GM12878 (cell line): Measurements from ENCODE around the gene SOX6. TPM values are rescaled to one million over a fixed set of nuclear protein-coding genes. Genes with fewer than 3 reads are reported as not detected.

Experiments used
- ATAC-seq: fragments of 200-7000 bp; cut with Tn5 transposase; 3 replicates; pipeline ENCODE4 v1.9.1; 2020; ENCODE audit warnings: mild to moderate bottlenecking, moderate library complexity
- BruUV-seq: library from RNA; stranded (reverse); fragments of 400-500 nt; replicated peaks from 2 replicates; lab custom pipeline; 2021; lab: Mats Ljungman, UMichigan
- CTCF ChIA-PET: fragments of 300-600 bp; sonication (Branson Sonifier 250); formaldehyde crosslinking; extraction: SDS; loops from one replicate; lab custom pipeline; 2021; ENCODE audit warnings: inconsistent platforms; lab: Yijun Ruan, JAX
- POLR2A ChIA-PET: fragments of 350-600 bp; formaldehyde crosslinking; extraction: SDS; loops from one replicate; lab custom pipeline; 2021; ENCODE audit warnings: inconsistent platforms; lab: Charles Lee
- RAD21 ChIA-PET: fragments of 300-600 bp; sonication (Branson Sonifier 250); formaldehyde crosslinking; loops from one replicate; lab custom pipeline; 2023; ENCODE audit warnings: antibody characterized with exemption; ENCODE audit not compliant: unreplicated experiment; lab: Charles Lee
- SMC1A ChIA-PET: fragments of 300-600 bp; sonication (Branson Sonifier 250); formaldehyde crosslinking; loops from one replicate; lab custom pipeline; 2023; ENCODE audit not compliant: unreplicated experiment, uncharacterized antibody; lab: Charles Lee
- DNase-seq: peaks from one replicate; pipeline ENCODE4 v3.0.0-alpha.2; 2011; ENCODE audit warnings: low read depth, low spot score
- FAIRE-seq: peaks from 3 replicates; lab custom pipeline; 2011; peaks lifted over from hg19 to GRCh38; lab: Jason Lieb, UNC
- H2AFZ ChIP-seq: 2 replicates; pipeline ENCODE4 v1.6.0; 2011; ENCODE audit warnings: low read depth, low read length, control low read depth; ENCODE audit not compliant: control insufficient read depth
- H3K27ac ChIP-seq: 2 replicates; pipeline ENCODE4 v1.5.1; 2011; ENCODE audit warnings: control low read depth; ENCODE audit not compliant: control insufficient read depth, insufficient read depth
- H3K27me3 ChIP-seq, 2 experiments: replicated peaks in 1 of 2; 2 replicates each; pipeline versions ENCODE4 v1.6.0 to v1.6.1; 2011; ENCODE audit warnings: low read length in 1 of 2; ENCODE audit not compliant: control insufficient read depth in 2 of 2, insufficient read depth in 2 of 2
- H3K36me3 ChIP-seq, 2 experiments: 2 replicates each; pipeline ENCODE4 v1.5.1; 2011; ENCODE audit warnings: low read length in 1 of 2; ENCODE audit not compliant: control insufficient read depth in 2 of 2, insufficient read depth in 2 of 2
- H3K4me1 ChIP-seq: 2 replicates; pipeline ENCODE4 v1.6.1; 2011; ENCODE audit warnings: mild to moderate bottlenecking, low read length, moderate library complexity, mixed read lengths; ENCODE audit not compliant: control insufficient read depth, insufficient read depth
- H3K4me2 ChIP-seq: 2 replicates; pipeline ENCODE4 v1.6.0; 2011; ENCODE audit warnings: control low read depth; ENCODE audit not compliant: control insufficient read depth, insufficient read depth
- H3K4me3 ChIP-seq: fragments of 200-600 bp; sonication (generic); 2 replicates; pipeline ENCODE4 v1.5.1; 2016
- H3K79me2 ChIP-seq: 2 replicates; pipeline ENCODE4 v1.6.0; 2011; ENCODE audit warnings: low read length; ENCODE audit not compliant: control insufficient read depth, insufficient read depth
- H3K9ac ChIP-seq: 2 replicates; pipeline ENCODE4 v1.8.0; 2011; ENCODE audit warnings: low read length, control low read depth, mixed read lengths; ENCODE audit not compliant: control insufficient read depth, insufficient read depth
- H3K9me3 ChIP-seq: replicated peaks from 3 replicates; pipeline ENCODE4 v1.5.1; 2011; ENCODE audit warnings: mild to moderate bottlenecking, low read length; ENCODE audit not compliant: control insufficient read depth, insufficient read depth
- H4K20me1 ChIP-seq: 2 replicates; pipeline ENCODE4 v1.6.0; 2011; ENCODE audit not compliant: control insufficient read depth, insufficient read depth
- BCLAF1 ChIP-seq: fragments of 450-650 bp; IDR thresholded peaks from 2 replicates; pipeline ENCODE4 v1.6.1; 2017; ENCODE audit warnings: antibody characterized with exemption, mild to moderate bottlenecking, moderate library complexity
- CBFB ChIP-seq: IDR thresholded peaks from 2 replicates; pipeline ENCODE4 v1.6.1; 2016; ENCODE audit warnings: antibody characterized with exemption, low read depth
- CHD4 ChIP-seq: fragments of 200-600 bp; sonication (generic); IDR thresholded peaks from 2 replicates; pipeline ENCODE4 v1.6.1; 2016; ENCODE audit warnings: mild to moderate bottlenecking
- NR2F1 ChIP-seq: fragments of 450-650 bp; conservative IDR thresholded peaks from 2 replicates; pipeline ENCODE4 v1.6.1; 2017; ENCODE audit warnings: mild to moderate bottlenecking
- POLR2AphosphoS2 ChIP-seq: IDR thresholded peaks from 2 replicates; pipeline ENCODE4 v1.6.1; 2011; ENCODE audit warnings: low read depth, mild to moderate bottlenecking, low read length, improper control_type of control experiment, moderate library complexity
- TCF3 ChIP-seq: IDR thresholded peaks from 2 replicates; pipeline ENCODE4 v1.6.1; 2012; ENCODE audit warnings: low read depth, mild to moderate bottlenecking, low read length, borderline replicate concordance; ENCODE audit not compliant: insufficient read depth
- WGBS: methylation state at CpG from one replicate; pipeline ENCODE4 v1.1.6; 2016; ENCODE audit warnings: low lambda C conversion rate; ENCODE audit not compliant: insufficient replicate concordance, insufficient coverage; ENCODE audit errors: missing lambda C conversion rate; 5-methylcytosine and 5-hydroxymethylcytosine counted together
- in situ Hi-C: fragments of 300-500 bp; cut with MboI; formaldehyde crosslinking; loops from 9 replicates; pipeline ENCODE4 v1.14.3; 2018; ENCODE audit warnings: mixed read lengths
- intact Hi-C: fragments of 100-400 bp; cut with micrococcal nuclease; formaldehyde crosslinking; loops from one replicate; pipeline ENCODE4 v1.14.2; 2022; ENCODE audit not compliant: unreplicated experiment
- polyA plus RNA-seq, 11 experiments: library from polyadenylated mRNA; depleted of rRNA in 4 of 11; unstranded in 6 of 11; stranded (reverse) in 5 of 11; fragments of >200 nt; fragmentation: Nextera tagmentation in 4 of 11; fragmentation: Illumina TruSeq in 1 of 11; extraction: Ambion mirVana in 4 of 11; extraction: Trizol in 1 of 11; gene quantifications; 1 replicate in 1 of 11; 2 replicates in 10 of 11; pipeline versions ENCODE4 v1.2.1 to v1.2.3, GENCODE V29; 2011 to 2016; ENCODE audit warnings: inconsistent platforms in 2 of 11, missing spikeins in 2 of 11, low read depth in 1 of 11
- total RNA-seq, 4 experiments: library from RNA; depleted of rRNA in 3 of 4; stranded (reverse); fragments of >200 nt in 3 of 4; fragmentation: Illumina TruSeq in 1 of 4; extraction: Trizol in 1 of 4; gene quantifications; 2 replicates each; pipeline versions ENCODE4 v1.2.1 to v1.2.3, GENCODE V29; 2013 to 2021
- TF ChIP-seq, protein P1 (sequence below): IDR thresholded peaks from 2 replicates; pipeline ENCODE4 v1.6.1; 2011; ENCODE audit warnings: borderline replicate concordance, low read depth, mild to moderate bottlenecking, moderate library complexity, low read length; ENCODE audit not compliant: insufficient read depth, poor library complexity, severe bottlenecking
- TF ChIP-seq, protein P2 (sequence below): fragments of 450-650 bp; IDR thresholded peaks from 2 replicates; pipeline ENCODE4 v1.6.1; 2017; ENCODE audit warnings: mild to moderate bottlenecking, moderate library complexity
- TF ChIP-seq, protein P3 (sequence below): IDR thresholded peaks from 2 replicates; pipeline ENCODE4 v1.6.1; 2011; ENCODE audit warnings: low read depth, mild to moderate bottlenecking, low read length, moderate library complexity, borderline replicate concordance; ENCODE audit errors: extremely low read depth

SOX6 gene
- total and polyA plus RNA-seq, 10 of the 15 experiments (the other 5 are each of a cell fraction or from before 2014, with no cell fraction given) = 0.03 to 0.71 (median 0.29) TPM; not detected in 4

GRCh38 chr11:16266021-16266420, 90.3 kb downstream of the SOX6 start:
- CTCF ChIA-PET = no interaction called here
- DNase-seq (no peak), ATAC-seq (no peak), FAIRE-seq (no peak)
- SMC1A ChIA-PET = no interaction called here
- Histone ChIP-seq H3K36me3 (no peaks in the 10 kb centered on the region), H3K4me2 (no peak overlapping the region), H3K9ac (no peak overlapping the region), H3K4me1 (no peaks in the 10 kb centered on the region), H3K9me3 (no peaks in the 10 kb centered on the region), H3K4me3 (no peak overlapping the region), H3K27me3 (no peaks in the 10 kb centered on the region), H3K27ac (no peak overlapping the region), H2AFZ (no peak overlapping the region), H4K20me1 (no peaks in the 10 kb centered on the region), H3K79me2 (no peaks in the 10 kb centered on the region)
- no TSS peak for BruUV-seq
- no peak for TF ChIP-seq POLR2AphosphoS2
- TF ChIP-seq CBFB = no peak
- TF ChIP-seq, protein P1, sequence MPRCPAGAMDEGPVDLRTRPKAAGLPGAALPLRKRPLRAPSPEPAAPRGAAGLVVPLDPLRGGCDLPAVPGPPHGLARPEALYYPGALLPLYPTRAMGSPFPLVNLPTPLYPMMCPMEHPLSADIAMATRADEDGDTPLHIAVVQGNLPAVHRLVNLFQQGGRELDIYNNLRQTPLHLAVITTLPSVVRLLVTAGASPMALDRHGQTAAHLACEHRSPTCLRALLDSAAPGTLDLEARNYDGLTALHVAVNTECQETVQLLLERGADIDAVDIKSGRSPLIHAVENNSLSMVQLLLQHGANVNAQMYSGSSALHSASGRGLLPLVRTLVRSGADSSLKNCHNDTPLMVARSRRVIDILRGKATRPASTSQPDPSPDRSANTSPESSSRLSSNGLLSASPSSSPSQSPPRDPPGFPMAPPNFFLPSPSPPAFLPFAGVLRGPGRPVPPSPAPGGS = no peak
- POLR2A ChIA-PET = no interaction called here
- intact Hi-C loops (no loop called here), in situ Hi-C loops (no loop called here)
- RAD21 ChIA-PET = no interaction called here

- TF ChIP-seq CHD4 = no peak
- no peak for TF ChIP-seq NR2F1
- TF ChIP-seq TCF3 = no peak
- TF ChIP-seq BCLAF1 = no peak
- TF ChIP-seq, protein P2, sequence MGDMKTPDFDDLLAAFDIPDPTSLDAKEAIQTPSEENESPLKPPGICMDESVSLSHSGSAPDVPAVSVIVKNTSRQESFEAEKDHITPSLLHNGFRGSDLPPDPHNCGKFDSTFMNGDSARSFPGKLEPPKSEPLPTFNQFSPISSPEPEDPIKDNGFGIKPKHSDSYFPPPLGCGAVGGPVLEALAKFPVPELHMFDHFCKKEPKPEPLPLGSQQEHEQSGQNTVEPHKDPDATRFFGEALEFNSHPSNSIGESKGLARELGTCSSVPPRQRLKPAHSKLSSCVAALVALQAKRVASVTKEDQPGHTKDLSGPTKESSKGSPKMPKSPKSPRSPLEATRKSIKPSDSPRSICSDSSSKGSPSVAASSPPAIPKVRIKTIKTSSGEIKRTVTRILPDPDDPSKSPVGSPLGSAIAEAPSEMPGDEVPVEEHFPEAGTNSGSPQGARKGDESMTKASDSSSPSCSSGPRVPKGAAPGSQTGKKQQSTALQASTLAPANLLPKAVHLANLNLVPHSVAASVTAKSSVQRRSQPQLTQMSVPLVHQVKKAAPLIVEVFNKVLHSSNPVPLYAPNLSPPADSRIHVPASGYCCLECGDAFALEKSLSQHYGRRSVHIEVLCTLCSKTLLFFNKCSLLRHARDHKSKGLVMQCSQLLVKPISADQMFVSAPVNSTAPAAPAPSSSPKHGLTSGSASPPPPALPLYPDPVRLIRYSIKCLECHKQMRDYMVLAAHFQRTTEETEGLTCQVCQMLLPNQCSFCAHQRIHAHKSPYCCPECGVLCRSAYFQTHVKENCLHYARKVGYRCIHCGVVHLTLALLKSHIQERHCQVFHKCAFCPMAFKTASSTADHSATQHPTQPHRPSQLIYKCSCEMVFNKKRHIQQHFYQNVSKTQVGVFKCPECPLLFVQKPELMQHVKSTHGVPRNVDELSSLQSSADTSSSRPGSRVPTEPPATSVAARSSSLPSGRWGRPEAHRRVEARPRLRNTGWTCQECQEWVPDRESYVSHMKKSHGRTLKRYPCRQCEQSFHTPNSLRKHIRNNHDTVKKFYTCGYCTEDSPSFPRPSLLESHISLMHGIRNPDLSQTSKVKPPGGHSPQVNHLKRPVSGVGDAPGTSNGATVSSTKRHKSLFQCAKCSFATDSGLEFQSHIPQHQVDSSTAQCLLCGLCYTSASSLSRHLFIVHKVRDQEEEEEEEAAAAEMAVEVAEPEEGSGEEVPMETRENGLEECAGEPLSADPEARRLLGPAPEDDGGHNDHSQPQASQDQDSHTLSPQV = no peak
- TF ChIP-seq, protein P3, sequence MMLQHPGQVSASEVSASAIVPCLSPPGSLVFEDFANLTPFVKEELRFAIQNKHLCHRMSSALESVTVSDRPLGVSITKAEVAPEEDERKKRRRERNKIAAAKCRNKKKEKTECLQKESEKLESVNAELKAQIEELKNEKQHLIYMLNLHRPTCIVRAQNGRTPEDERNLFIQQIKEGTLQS = no peak
- TF ChIP-seq, all 136 proteins: peak for 0
- Histone ChIP-seq H3K27me3 (no peaks in the 10 kb centered on the region), H3K27ac (no peak overlapping the region), H3K4me3 (no peak overlapping the region), H3K9ac (no peak overlapping the region), H3K79me2 (no peaks in the 10 kb centered on the region), H3K4me1 (no peaks in the 10 kb centered on the region), H3K36me3 (no peaks in the 10 kb centered on the region), H2AFZ (no peak overlapping the region), H4K20me1 (no peaks in the 10 kb centered on the region), H3K9me3 (no peaks in the 10 kb centered on the region), H3K4me2 (no peak overlapping the region)
- no peak for DNase-seq
- ChIA-PET SMC1A (no interaction called here), POLR2A (no interaction called here), CTCF (no interaction called here), RAD21 (no interaction called here)
- intact Hi-C loops = no loop called here
- in situ Hi-C loops = no loop called here
- no TSS peak for BruUV-seq
- ATAC-seq = no peak
- WGBS = 37% methylated on average over 3 of the region's 3 CpGs
- FAIRE-seq = no peak
Measured at GRCh38 chr11:16265022-16265421, 91.3 kb downstream of the SOX6 start.
